Activated B cell treated with CpG ODN at 0.5 μM for 24 hours (primary cell): ENCODE results near the gene FGD3. TPM values are rescaled to one million over a fixed set of nuclear protein-coding genes. Genes with fewer than 3 reads are reported as not detected.
"Not testable (repeated sequence)": the region's sequence is repeated elsewhere in the genome, so short reads cannot be mapped to it uniquely, and the experiment has no call there.

Experiments used
- ATAC-seq: fragments of 200-7000 bp; cut with Tn5 transposase; one replicate; pipeline ENCODE4 v1.10.0; 2021; ENCODE audit warnings: low read depth, mild to moderate bottlenecking, moderate library complexity
- CTCF ChIA-PET: fragments of 350-600 bp; sonication (Branson Sonifier 250); formaldehyde crosslinking; loops from one replicate; lab custom pipeline; 2021; ENCODE audit warnings: antibody characterized with exemption; lab: Charles Lee
- POLR2A ChIA-PET: fragments of 350-600 bp; sonication (Branson Sonifier 250); formaldehyde crosslinking; loops from one replicate; lab custom pipeline; 2021; ENCODE audit warnings: antibody characterized with exemption; lab: Charles Lee
- DNase-seq: peaks from one replicate; pipeline ENCODE4 v3.0.0; 2022
- H3K27ac Mint-ChIP-seq: one replicate; pipeline ENCODE4 v1.8.0; 2020; ENCODE audit warnings: mixed read lengths
- H3K27me3 Mint-ChIP-seq: one replicate; pipeline ENCODE4 v1.8.0; 2021; ENCODE audit warnings: mixed read lengths
- H3K36me3 Mint-ChIP-seq: one replicate; pipeline ENCODE4 v1.8.0; 2021; ENCODE audit warnings: low read depth, mixed read lengths
- H3K4me1 Mint-ChIP-seq: one replicate; pipeline ENCODE4 v1.8.0; 2021; ENCODE audit warnings: mixed read lengths
- H3K4me3 Mint-ChIP-seq: one replicate; pipeline ENCODE4 v1.8.0; 2020; ENCODE audit warnings: mild to moderate bottlenecking, mixed read lengths
- H3K9me3 Mint-ChIP-seq: one replicate; pipeline ENCODE4 v1.8.0; 2020; ENCODE audit warnings: mixed read lengths
- CTCF ChIP-seq: fragments of 200-600 bp; IDR thresholded peaks from one replicate; pipeline ENCODE4 v1.8.0; 2022; ENCODE audit warnings: antibody characterized with exemption, mild to moderate bottlenecking
- intact Hi-C: fragments of 100-400 bp; cut with micrococcal nuclease; formaldehyde crosslinking; loops from one replicate; pipeline ENCODE4 v1.15.1; 2024
- total RNA-seq: library from RNA; stranded (reverse); gene quantifications from 2 replicates; pipeline ENCODE4 v1.2.3, GENCODE V29; 2022

Gene FGD3, protein sequence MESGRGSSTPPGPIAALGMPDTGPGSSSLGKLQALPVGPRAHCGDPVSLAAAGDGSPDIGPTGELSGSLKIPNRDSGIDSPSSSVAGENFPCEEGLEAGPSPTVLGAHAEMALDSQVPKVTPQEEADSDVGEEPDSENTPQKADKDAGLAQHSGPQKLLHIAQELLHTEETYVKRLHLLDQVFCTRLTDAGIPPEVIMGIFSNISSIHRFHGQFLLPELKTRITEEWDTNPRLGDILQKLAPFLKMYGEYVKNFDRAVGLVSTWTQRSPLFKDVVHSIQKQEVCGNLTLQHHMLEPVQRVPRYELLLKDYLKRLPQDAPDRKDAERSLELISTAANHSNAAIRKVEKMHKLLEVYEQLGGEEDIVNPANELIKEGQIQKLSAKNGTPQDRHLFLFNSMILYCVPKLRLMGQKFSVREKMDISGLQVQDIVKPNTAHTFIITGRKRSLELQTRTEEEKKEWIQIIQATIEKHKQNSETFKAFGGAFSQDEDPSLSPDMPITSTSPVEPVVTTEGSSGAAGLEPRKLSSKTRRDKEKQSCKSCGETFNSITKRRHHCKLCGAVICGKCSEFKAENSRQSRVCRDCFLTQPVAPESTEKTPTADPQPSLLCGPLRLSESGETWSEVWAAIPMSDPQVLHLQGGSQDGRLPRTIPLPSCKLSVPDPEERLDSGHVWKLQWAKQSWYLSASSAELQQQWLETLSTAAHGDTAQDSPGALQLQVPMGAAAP
- total RNA-seq: 46.5 and 61.9 TPM in 2 replicates

- Mint-ChIP-seq H3K36me3 (no peaks in the 10 kb centered on the region), H3K4me1 (peaks cover 5% of the 10 kb centered on the region), H3K27ac (no peak within 1 kb of the TSS), H3K9me3 (no peaks in the 10 kb centered on the region), H3K4me3 (peak within 1 kb of the TSS; percentile 70), H3K27me3 (peaks cover 35% of the 10 kb centered on the region)
- ATAC-seq (peak; percentile 54), DNase-seq (no peak)
- ChIA-PET CTCF (no interaction called here), POLR2A (no interaction called here)
- intact Hi-C loops: no loop called here
- no peak for TF ChIP-seq CTCF
Observed at GRCh38 chr9:92947268-92948037, at the start of gene FGD3. Gene FGD3 (plus strand): TSS chr9:92947523. CDS start chr9:92976257, 28,734 bp downstream.

DNA sequence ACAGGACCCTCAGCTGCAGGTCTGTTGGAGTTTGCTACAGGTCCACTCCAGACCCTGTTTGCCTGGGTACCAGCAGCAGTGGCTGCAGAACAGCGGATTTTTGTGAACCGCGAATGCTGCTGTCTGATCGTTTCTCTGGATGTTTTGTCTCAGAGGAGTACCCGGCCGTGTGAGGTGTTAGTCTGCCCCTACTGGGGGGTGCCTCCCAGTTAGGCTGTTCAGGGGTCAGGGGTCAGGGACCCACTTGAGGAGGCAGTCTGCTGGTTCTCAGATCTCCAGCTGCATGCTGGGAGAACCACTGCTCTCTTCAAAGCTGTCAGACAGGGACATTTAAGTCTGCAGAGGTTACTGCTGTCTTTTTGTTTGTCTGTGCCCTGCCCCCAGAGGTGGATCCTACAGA, 42.2 kb upstream of the FGD3 start:
- POLR2A ChIA-PET, ATAC-seq, DNase-seq, CTCF ChIA-PET, H3K9me3 Mint-ChIP-seq, intact Hi-C loops, H3K36me3 Mint-ChIP-seq, H3K4me3 Mint-ChIP-seq, H3K27ac Mint-ChIP-seq, H3K4me1 Mint-ChIP-seq: not testable (repeated sequence)
- H3K27me3 Mint-ChIP-seq: peaks cover 17% of the 10 kb centered on the region

- POLR2A ChIA-PET: no interaction called here
- Mint-ChIP-seq H3K4me3 (no peak overlapping the region), H3K4me1 (peaks cover under 1% of the 10 kb centered on the region), H3K27ac (no peak overlapping the region), H3K36me3 (no peaks in the 10 kb centered on the region), H3K9me3 (no peaks in the 10 kb centered on the region), H3K27me3 (peaks cover 41% of the 10 kb centered on the region)
- ATAC-seq: no peak
- CTCF ChIA-PET: no interaction called here
- no peak for DNase-seq
- intact Hi-C loops: no loop called here
- TF ChIP-seq CTCF: no peak
Observed at GRCh38 chr9:92911511-92912475, 35.5 kb upstream of the FGD3 start.

DNA sequence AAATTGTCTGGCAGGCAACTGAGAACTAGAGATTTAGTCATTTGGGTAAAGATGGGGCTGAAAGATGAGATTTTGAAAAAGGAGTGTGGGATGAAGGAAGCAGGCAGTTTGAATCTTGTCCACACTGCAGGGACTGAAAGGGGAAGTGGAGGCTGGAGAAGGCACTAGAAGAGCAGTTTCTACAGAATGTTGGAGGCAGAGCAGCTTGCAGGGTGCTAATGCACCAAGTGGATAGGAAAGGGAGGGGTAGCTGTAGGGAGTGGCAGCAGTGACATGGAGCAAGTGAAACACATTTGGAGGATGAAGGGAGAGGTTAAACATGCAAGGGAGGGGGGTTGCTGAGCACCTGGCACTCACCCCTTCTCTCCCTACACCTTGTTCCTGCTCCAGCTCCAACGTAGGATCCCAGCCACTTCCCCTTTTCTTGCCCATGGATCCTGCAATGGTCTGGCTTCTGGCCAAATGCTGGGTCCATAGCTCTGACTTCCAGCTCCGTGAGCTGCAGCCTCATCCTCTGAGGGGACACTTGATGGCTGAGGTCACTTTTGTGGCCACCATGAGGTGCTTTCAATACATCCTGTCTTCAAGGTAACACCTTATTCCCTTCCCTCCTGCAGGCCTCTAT, 30.0 kb upstream of the FGD3 start:
- no peaks in the 10 kb centered on the region for H3K9me3 Mint-ChIP-seq
- POLR2A ChIA-PET: no interaction called here

More for the DNA sequence above, 30.0 kb upstream of the FGD3 start:
- Mint-ChIP-seq H3K27ac (no peak overlapping the region), H3K4me1 (peaks cover 9% of the 10 kb centered on the region), H3K4me3 (no peak overlapping the region), H3K36me3 (no peaks in the 10 kb centered on the region), H3K27me3 (peaks cover 9% of the 10 kb centered on the region)
- intact Hi-C loops: no loop called here
- no peak for TF ChIP-seq CTCF
- no peak for DNase-seq
- CTCF ChIA-PET: no interaction called here
- ATAC-seq: no peak
